HepG2 (cell line): ENCODE data around the gene SNRPD2. TPM values are rescaled to one million over a fixed set of nuclear protein-coding genes. Genes with fewer than 3 reads are reported as not detected.

Experiments used
- BCL6 ChIP-seq: IDR thresholded peaks from 2 replicates; pipeline ENCODE4 v1.6.1; 2016; ENCODE audit warnings: missing genetic modification reagents, missing compliant biosample characterization
- EED ChIP-seq: sonication (generic); formaldehyde crosslinking; IDR thresholded peaks from 2 replicates; pipeline ENCODE4 v1.5.0; 2020; ENCODE audit warnings: mild to moderate bottlenecking, missing genetic modification reagents
- FOXK1 ChIP-seq: sonication (generic); formaldehyde crosslinking; IDR thresholded peaks from 2 replicates; pipeline ENCODE4 v1.4.0; 2020; ENCODE audit warnings: low read depth, missing genetic modification reagents, borderline replicate concordance
- KDM5A ChIP-seq: fragments of 200-600 bp; sonication (generic); IDR thresholded peaks from 2 replicates; pipeline ENCODE4 v1.7.0; 2018; ENCODE audit warnings: antibody characterized with exemption, mild to moderate bottlenecking, low read length, borderline replicate concordance
- LCORL ChIP-seq, 2 experiments: fragments of 450-650 bp in 1 of 2; sonication (generic) in 1 of 2; formaldehyde crosslinking in 1 of 2; IDR thresholded peaks; 2 replicates each; pipeline versions ENCODE4 v1.5.0 to v1.6.1; 2017 to 2020; ENCODE audit warnings: antibody characterized with exemption in 1 of 2, missing genetic modification reagents in 1 of 2
- NFKB2 ChIP-seq: sonication (generic); formaldehyde crosslinking; IDR thresholded peaks from 2 replicates; pipeline ENCODE4 v1.4.0; 2020; ENCODE audit warnings: missing genetic modification reagents, borderline replicate concordance
- PAX8 ChIP-seq: sonication (generic); formaldehyde crosslinking; IDR thresholded peaks from 2 replicates; pipeline ENCODE4 v1.8.0; 2022; ENCODE audit warnings: mild to moderate bottlenecking, missing genetic modification reagents, borderline replicate concordance
- PHB2 ChIP-seq: fragments of 450-650 bp; IDR thresholded peaks from 2 replicates; pipeline ENCODE4 v1.6.1; 2018; ENCODE audit not compliant: partially characterized antibody
- PITX1 ChIP-seq: sonication (generic); formaldehyde crosslinking; IDR thresholded peaks from 2 replicates; pipeline ENCODE4 v1.5.1; 2020; ENCODE audit warnings: mild to moderate bottlenecking, missing genetic modification reagents
- RARA ChIP-seq: IDR thresholded peaks from 2 replicates; pipeline ENCODE4 v1.6.1; 2016; ENCODE audit warnings: missing genetic modification reagents, missing compliant biosample characterization
- SAP130 ChIP-seq: IDR thresholded peaks from 2 replicates; pipeline ENCODE4 v1.6.1; 2016; ENCODE audit warnings: low read depth
- ZNF136 ChIP-seq: sonication (generic); formaldehyde crosslinking; IDR thresholded peaks from 2 replicates; pipeline ENCODE4 v1.8.1; 2022; ENCODE audit warnings: low read depth, mild to moderate bottlenecking, moderate library complexity, missing genetic modification reagents
- ZNF484 ChIP-seq: sonication (generic); formaldehyde crosslinking; IDR thresholded peaks from 2 replicates; pipeline ENCODE4 v1.5.1; 2020; ENCODE audit warnings: mild to moderate bottlenecking, low read depth, missing genetic modification reagents, borderline replicate concordance
- polyA plus RNA-seq, 8 experiments: library from polyadenylated mRNA; depleted of rRNA in 3 of 8; stranded (reverse) in 7 of 8; unstranded in 1 of 8; fragments of >200 nt; fragmentation: Illumina TruSeq in 4 of 8; extraction: Trizol in 4 of 8; gene quantifications; 2 replicates each; pipeline versions ENCODE4 v1.2.1 to v1.2.3, GENCODE V29; 2011 to 2016; ENCODE audit warnings: low read depth in 4 of 8, missing spikeins in 1 of 8, mixed read lengths in 1 of 8; ENCODE audit not compliant: insufficient read depth in 1 of 8
- total RNA-seq, 5 experiments: library from RNA; depleted of rRNA; stranded (reverse); fragments of >200 nt; fragmentation: Illumina TruSeq; extraction: Trizol; gene quantifications; 2 replicates each; pipeline ENCODE4 v1.2.3, GENCODE V29; 2016; ENCODE audit warnings: low read depth in 1 of 5
- TF ChIP-seq, protein P1 (sequence below): sonication (generic); formaldehyde crosslinking; IDR thresholded peaks from 2 replicates; pipeline ENCODE4 v1.4.0; 2020; ENCODE audit warnings: mild to moderate bottlenecking, missing genetic modification reagents
- TF ChIP-seq, protein P2 (sequence below): sonication (generic); formaldehyde crosslinking; IDR thresholded peaks from 2 replicates; pipeline ENCODE4 v1.4.0; 2020; ENCODE audit warnings: mild to moderate bottlenecking, missing genetic modification reagents
- TF ChIP-seq, protein P3 (sequence below): sonication (generic); formaldehyde crosslinking; conservative IDR thresholded peaks from 2 replicates; pipeline ENCODE4 v1.8.0; 2022; ENCODE audit warnings: missing genetic modification reagents
- TF ChIP-seq, protein P4 (sequence below): IDR thresholded peaks from 2 replicates; pipeline ENCODE4 v1.6.1; 2016; ENCODE audit warnings: missing genetic modification reagents, missing compliant biosample characterization
- TF ChIP-seq, protein P5 (sequence below): sonication (generic); formaldehyde crosslinking; IDR thresholded peaks from 2 replicates; pipeline ENCODE4 v1.5.1; 2020; ENCODE audit warnings: missing genetic modification reagents, mild to moderate bottlenecking, borderline replicate concordance
- TF ChIP-seq, protein P6 (sequence below), 2 experiments: IDR thresholded peaks; 2 replicates each; pipeline ENCODE4 v1.6.1; 2011 to 2012; ENCODE audit warnings: low read length in 2 of 2, borderline replicate concordance in 1 of 2, low read depth in 1 of 2, mild to moderate bottlenecking in 1 of 2, moderate library complexity in 1 of 2
- TF ChIP-seq, protein P7 (sequence below): sonication (generic); formaldehyde crosslinking; IDR thresholded peaks from 2 replicates; pipeline ENCODE4 v1.5.0; 2020; ENCODE audit warnings: missing genetic modification reagents

Gene SNRPD2
- total and polyA plus RNA-seq, 2 of the 13 experiments (the other 11 are each of a cell fraction or from before 2014, with no cell fraction given): 299 to 485 TPM

DNA sequence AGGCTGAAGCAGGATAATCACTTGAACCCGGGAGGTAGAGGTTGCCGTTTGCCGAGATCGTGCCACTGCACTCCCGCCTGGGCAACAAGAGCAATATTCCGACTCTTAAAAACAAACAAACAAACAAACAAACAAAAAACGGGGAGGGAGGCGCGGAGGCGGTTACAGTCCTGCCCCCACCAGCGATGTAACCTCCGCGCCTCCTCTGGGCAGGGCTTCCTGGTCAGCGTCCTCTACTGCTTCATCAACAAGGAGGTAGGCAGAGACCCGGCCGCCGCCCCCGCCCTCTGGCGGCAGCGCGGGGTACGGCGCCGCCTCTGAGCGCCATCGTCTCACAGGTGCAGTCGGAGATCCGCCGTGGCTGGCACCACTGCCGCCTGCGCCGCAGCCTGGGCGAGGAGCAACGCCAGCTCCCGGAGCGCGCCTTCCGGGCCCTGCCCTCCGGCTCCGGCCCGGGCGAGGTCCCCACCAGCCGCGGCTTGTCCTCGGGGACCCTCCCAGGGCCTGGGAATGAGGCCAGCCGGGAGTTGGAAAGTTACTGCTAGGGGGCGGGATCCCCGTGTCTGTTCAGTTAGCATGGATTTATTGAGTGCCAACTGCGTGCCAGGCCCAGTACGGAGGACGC, 10.2 kb downstream of the SNRPD2 start (continued):
- no peak for TF ChIP-seq PAX8 (CRISPR knock-in tag)
- TF ChIP-seq RARA (CRISPR knock-in tag): no peak
- no peak for TF ChIP-seq EED
- TF ChIP-seq PITX1 (CRISPR knock-in tag): 0 out of 2 replicates have a peak, but pooled peaks have one; percentile 14
- TF ChIP-seq BCL6 (CRISPR knock-in tag): 0 out of 2 replicates have a peak, but pooled peaks have one; percentile 46
- TF ChIP-seq KDM5A: no peak
- TF ChIP-seq, protein P1, sequence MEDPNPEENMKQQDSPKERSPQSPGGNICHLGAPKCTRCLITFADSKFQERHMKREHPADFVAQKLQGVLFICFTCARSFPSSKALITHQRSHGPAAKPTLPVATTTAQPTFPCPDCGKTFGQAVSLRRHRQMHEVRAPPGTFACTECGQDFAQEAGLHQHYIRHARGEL (CRISPR knock-in tag): no peak
- TF ChIP-seq, protein P2, sequence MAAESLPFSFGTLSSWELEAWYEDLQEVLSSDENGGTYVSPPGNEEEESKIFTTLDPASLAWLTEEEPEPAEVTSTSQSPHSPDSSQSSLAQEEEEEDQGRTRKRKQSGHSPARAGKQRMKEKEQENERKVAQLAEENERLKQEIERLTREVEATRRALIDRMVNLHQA (CRISPR knock-in tag): no peak
- TF ChIP-seq, protein P3, sequence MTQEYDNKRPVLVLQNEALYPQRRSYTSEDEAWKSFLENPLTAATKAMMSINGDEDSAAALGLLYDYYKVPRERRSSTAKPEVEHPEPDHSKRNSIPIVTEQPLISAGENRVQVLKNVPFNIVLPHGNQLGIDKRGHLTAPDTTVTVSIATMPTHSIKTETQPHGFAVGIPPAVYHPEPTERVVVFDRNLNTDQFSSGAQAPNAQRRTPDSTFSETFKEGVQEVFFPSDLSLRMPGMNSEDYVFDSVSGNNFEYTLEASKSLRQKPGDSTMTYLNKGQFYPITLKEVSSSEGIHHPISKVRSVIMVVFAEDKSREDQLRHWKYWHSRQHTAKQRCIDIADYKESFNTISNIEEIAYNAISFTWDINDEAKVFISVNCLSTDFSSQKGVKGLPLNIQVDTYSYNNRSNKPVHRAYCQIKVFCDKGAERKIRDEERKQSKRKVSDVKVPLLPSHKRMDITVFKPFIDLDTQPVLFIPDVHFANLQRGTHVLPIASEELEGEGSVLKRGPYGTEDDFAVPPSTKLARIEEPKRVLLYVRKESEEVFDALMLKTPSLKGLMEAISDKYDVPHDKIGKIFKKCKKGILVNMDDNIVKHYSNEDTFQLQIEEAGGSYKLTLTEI (CRISPR knock-in tag): no peak
- TF ChIP-seq ZNF484: no peak
- no peak for TF ChIP-seq LCORL (IDR thresholded peaks at IDR 0.05)
- TF ChIP-seq LCORL (CRISPR knock-in tag; IDR thresholded peaks at IDR 0.05): peak; percentile 55
- TF ChIP-seq, protein P4, sequence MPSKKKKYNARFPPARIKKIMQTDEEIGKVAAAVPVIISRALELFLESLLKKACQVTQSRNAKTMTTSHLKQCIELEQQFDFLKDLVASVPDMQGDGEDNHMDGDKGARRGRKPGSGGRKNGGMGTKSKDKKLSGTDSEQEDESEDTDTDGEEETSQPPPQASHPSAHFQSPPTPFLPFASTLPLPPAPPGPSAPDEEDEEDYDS (CRISPR knock-in tag): peak; percentile 42; the same call in 1 of the 2 replicates
- TF ChIP-seq FOXK1 (CRISPR knock-in tag): peak; percentile 49; the same call in 1 of the 2 replicates
- no peak for TF ChIP-seq PHB2
- TF ChIP-seq NFKB2 (CRISPR knock-in tag): peak; percentile 57; the same call in 1 of the 2 replicates
- TF ChIP-seq, protein P5, sequence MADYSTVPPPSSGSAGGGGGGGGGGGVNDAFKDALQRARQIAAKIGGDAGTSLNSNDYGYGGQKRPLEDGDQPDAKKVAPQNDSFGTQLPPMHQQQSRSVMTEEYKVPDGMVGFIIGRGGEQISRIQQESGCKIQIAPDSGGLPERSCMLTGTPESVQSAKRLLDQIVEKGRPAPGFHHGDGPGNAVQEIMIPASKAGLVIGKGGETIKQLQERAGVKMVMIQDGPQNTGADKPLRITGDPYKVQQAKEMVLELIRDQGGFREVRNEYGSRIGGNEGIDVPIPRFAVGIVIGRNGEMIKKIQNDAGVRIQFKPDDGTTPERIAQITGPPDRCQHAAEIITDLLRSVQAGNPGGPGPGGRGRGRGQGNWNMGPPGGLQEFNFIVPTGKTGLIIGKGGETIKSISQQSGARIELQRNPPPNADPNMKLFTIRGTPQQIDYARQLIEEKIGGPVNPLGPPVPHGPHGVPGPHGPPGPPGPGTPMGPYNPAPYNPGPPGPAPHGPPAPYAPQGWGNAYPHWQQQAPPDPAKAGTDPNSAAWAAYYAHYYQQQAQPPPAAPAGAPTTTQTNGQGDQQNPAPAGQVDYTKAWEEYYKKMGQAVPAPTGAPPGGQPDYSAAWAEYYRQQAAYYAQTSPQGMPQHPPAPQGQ (CRISPR knock-in tag): no peak
- TF ChIP-seq ZNF136 (CRISPR knock-in tag): no peak
- TF ChIP-seq, protein P6, sequence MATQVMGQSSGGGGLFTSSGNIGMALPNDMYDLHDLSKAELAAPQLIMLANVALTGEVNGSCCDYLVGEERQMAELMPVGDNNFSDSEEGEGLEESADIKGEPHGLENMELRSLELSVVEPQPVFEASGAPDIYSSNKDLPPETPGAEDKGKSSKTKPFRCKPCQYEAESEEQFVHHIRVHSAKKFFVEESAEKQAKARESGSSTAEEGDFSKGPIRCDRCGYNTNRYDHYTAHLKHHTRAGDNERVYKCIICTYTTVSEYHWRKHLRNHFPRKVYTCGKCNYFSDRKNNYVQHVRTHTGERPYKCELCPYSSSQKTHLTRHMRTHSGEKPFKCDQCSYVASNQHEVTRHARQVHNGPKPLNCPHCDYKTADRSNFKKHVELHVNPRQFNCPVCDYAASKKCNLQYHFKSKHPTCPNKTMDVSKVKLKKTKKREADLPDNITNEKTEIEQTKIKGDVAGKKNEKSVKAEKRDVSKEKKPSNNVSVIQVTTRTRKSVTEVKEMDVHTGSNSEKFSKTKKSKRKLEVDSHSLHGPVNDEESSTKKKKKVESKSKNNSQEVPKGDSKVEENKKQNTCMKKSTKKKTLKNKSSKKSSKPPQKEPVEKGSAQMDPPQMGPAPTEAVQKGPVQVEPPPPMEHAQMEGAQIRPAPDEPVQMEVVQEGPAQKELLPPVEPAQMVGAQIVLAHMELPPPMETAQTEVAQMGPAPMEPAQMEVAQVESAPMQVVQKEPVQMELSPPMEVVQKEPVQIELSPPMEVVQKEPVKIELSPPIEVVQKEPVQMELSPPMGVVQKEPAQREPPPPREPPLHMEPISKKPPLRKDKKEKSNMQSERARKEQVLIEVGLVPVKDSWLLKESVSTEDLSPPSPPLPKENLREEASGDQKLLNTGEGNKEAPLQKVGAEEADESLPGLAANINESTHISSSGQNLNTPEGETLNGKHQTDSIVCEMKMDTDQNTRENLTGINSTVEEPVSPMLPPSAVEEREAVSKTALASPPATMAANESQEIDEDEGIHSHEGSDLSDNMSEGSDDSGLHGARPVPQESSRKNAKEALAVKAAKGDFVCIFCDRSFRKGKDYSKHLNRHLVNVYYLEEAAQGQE (IDR thresholded peaks at IDR 0.05; ENCODE audit: borderline replicate concordance in 1 of 2, low read depth in 1 of 2, low read length in 2 of 2): peak in 1 of 2 experiments; percentile 6; a peak in 1 of 4 replicates
- TF ChIP-seq, protein P7, sequence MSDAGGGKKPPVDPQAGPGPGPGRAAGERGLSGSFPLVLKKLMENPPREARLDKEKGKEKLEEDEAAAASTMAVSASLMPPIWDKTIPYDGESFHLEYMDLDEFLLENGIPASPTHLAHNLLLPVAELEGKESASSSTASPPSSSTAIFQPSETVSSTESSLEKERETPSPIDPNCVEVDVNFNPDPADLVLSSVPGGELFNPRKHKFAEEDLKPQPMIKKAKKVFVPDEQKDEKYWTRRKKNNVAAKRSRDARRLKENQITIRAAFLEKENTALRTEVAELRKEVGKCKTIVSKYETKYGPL (CRISPR knock-in tag): no peak
- peak; percentile 76 for TF ChIP-seq SAP130 (CRISPR knock-in tag)
